Ovary (tissue), 9 donors: ENCODE results near the gene CEP112. TPM values are rescaled to one million over a fixed set of nuclear protein-coding genes. Genes with fewer than 3 reads are reported as not detected.

Experiments
- DNase-seq, 5 donors: peaks; one replicate each; pipeline ENCODE4 v3.0.0-alpha.2; 2019 to 2020
- H3K27ac ChIP-seq, 2 donors: fragments of 200-600 bp; one replicate each; pipeline versions ENCODE4 v1.5.1 to v1.8.0; 2019 to 2022
- H3K27me3 ChIP-seq: fragments of 200-600 bp; one replicate; pipeline ENCODE4 v1.8.0; 2022
- H3K36me3 ChIP-seq: fragments of 200-600 bp; sonication (generic); one replicate; pipeline ENCODE4 v1.5.1; 2019
- H3K4me1 ChIP-seq: one replicate; pipeline ENCODE4 v1.8.1; 2013; ENCODE audit warnings: mild to moderate bottlenecking, moderate library complexity; ENCODE audit not compliant: insufficient read depth
- H3K4me3 ChIP-seq: fragments of 200-600 bp; sonication (generic); one replicate; pipeline ENCODE4 v1.5.1; 2017
- H3K9me3 ChIP-seq, 2 donors: fragments of 200-600 bp in 1 of 2; sonication (generic) in 1 of 2; one replicate each; pipeline versions ENCODE4 v1.5.1 to v1.8.1; 2013 to 2019; ENCODE audit warnings: mild to moderate bottlenecking in 1 of 2, moderate library complexity in 1 of 2
- EP300 ChIP-seq: sonication (generic); formaldehyde crosslinking; IDR thresholded peaks from one replicate; pipeline ENCODE4 v1.6.1; 2017; ENCODE audit warnings: antibody characterized with exemption
- POLR2A ChIP-seq: fragments of 450-650 bp; IDR thresholded peaks from one replicate; pipeline ENCODE4 v1.6.1; 2017; ENCODE audit warnings: antibody characterized with exemption, mild to moderate bottlenecking, moderate library complexity
- WGBS, 3 donors: extraction: QIAGEN DNeasy Blood & Tissue Kit in 1 of 3; methylation state at CpG; one replicate each; pipeline versions ENCODE4 v1.1.5 to v1.1.7; 2013 to 2017; 5-methylcytosine and 5-hydroxymethylcytosine counted together
- intact Hi-C, 4 donors: fragments of 100-400 bp; cut with DNase I; formaldehyde crosslinking; loops; one replicate each; pipeline versions ENCODE4 v1.11.0 to v1.15.1; 2022 to 2023
- polyA plus RNA-seq, 2 donors: library from polyadenylated mRNA; stranded (reverse); fragments of 200-250 nt in 1 of 2; fragments of 350-450 nt in 1 of 2; fragmentation: Illumina TruSeq in 1 of 2; extraction: RNeasy Lipid Tissue Mini Kit (QIAGEN cat#74804) in 1 of 2; gene quantifications; one replicate each; pipeline ENCODE4 v1.2.3, GENCODE V29; 2013 to 2014
- total RNA-seq, 7 donors: library from RNA; depleted of rRNA in 2 of 7; stranded (reverse); fragments of >200 nt in 2 of 7; fragmentation: NEBNext Ultra II Directional in 3 of 7; extraction: Animal tissue kit (Norgen Biotek cat#: 25700) in 3 of 7; gene quantifications; one replicate each; pipeline versions ENCODE4 v1.1.0 to v1.2.4, GENCODE V29; 2016 to 2023
- TF ChIP-seq, protein P1 (sequence below), 3 donors: fragments of 450-650 bp in 2 of 3; fragments of 200-600 bp in 1 of 3; IDR thresholded peaks; one replicate each; pipeline versions ENCODE4 v1.5.1 to v1.8.0; 2016 to 2022; ENCODE audit warnings: antibody characterized with exemption in 3 of 3, mild to moderate bottlenecking in 1 of 3
- donor health status: DM: no; HTN: no; CAD: no; lungs with moderate emphysema.
- donor health status: DM: no; HTN: no; CAD: no.
- donor health status: Bipolar disorder and iron deficiency.
- donor health status: DM: yes; HTN: yes; CAD: no.
- donor health status: DM: no; HTN: no; CAD: no.
- donor health status: DM: yes; HTN: yes; CAD: no.

Gene CEP112
- total and polyA plus RNA-seq, 9 donors: 9.3 to 25.5 (median 16.9) TPM

- DNase-seq: no peak
- Histone ChIP-seq H3K4me3 (no peak overlapping the region), H3K27ac (peak overlapping the region in 1 of 2 donors; percentile 51), H3K27me3 (no peaks in the 10 kb centered on the region), H3K4me1 (peaks cover 2% of the 10 kb centered on the region), H3K9me3 (no peaks in the 10 kb centered on the region), H3K36me3 (no peaks in the 10 kb centered on the region)
- WGBS, 3 donors: 9 to 18% (median 12%) methylated on average over 9 of the region's 9 CpGs
- intact Hi-C loops: no loop called here
- TF ChIP-seq EP300: no peak
- TF ChIP-seq POLR2A: no peak
- TF ChIP-seq, protein P1, sequence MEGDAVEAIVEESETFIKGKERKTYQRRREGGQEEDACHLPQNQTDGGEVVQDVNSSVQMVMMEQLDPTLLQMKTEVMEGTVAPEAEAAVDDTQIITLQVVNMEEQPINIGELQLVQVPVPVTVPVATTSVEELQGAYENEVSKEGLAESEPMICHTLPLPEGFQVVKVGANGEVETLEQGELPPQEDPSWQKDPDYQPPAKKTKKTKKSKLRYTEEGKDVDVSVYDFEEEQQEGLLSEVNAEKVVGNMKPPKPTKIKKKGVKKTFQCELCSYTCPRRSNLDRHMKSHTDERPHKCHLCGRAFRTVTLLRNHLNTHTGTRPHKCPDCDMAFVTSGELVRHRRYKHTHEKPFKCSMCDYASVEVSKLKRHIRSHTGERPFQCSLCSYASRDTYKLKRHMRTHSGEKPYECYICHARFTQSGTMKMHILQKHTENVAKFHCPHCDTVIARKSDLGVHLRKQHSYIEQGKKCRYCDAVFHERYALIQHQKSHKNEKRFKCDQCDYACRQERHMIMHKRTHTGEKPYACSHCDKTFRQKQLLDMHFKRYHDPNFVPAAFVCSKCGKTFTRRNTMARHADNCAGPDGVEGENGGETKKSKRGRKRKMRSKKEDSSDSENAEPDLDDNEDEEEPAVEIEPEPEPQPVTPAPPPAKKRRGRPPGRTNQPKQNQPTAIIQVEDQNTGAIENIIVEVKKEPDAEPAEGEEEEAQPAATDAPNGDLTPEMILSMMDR (IDR thresholded peaks at IDR 0.05): no peak
These were observed 513.4 kb downstream of the CEP112 start for GRCh38 chr17:65678546-65678945.

DNA sequence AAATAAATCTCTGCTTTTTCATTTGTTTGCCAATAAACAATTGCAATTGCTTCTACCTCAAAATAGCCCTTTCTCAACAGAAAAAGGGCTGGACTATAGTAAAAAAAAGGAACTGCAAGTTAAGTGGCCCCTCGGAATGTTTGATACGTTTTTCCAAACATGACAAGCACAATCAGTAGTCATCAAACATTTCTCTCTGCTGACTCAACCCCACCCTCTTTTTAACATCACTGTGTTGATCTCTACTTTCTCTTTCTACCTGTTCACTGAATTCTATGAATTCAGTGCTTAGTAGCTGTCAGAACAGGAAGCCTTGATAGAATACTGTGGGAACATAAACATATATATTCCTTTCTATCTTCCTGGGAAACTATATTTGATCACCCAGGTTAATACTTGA lies 514.0 kb downstream of the CEP112 start:
- no peak for DNase-seq
- no peaks in the 10 kb centered on the region for H3K9me3 ChIP-seq
- whole genome bisulfite sequencing, 3 donors: 75 to 84% (median 76%) methylated on average over 2 of the region's 2 CpGs
- H3K27ac ChIP-seq: peak overlapping the region in 1 of 2 donors; percentile 51
- H3K4me1 ChIP-seq: peaks cover 2% of the 10 kb centered on the region
- H3K36me3 ChIP-seq: no peaks in the 10 kb centered on the region
- intact Hi-C loops: no loop called here
- no peak overlapping the region for H3K4me3 ChIP-seq
- TF ChIP-seq EP300 (no peak), POLR2A (no peak)
- TF ChIP-seq, protein P1 (IDR thresholded peaks at IDR 0.05): no peak
- no peaks in the 10 kb centered on the region for H3K27me3 ChIP-seq

- no peak for DNase-seq
- no peak overlapping the region for H3K4me3 ChIP-seq
- peaks cover 2% of the 10 kb centered on the region for H3K4me1 ChIP-seq
- no peak overlapping the region for H3K27ac ChIP-seq
- H3K9me3 ChIP-seq: no peaks in the 10 kb centered on the region
- no peaks in the 10 kb centered on the region for H3K36me3 ChIP-seq
- 90 to 95% (median 91%) methylated on average over 1 of the region's 1 CpG for WGBS, 3 donors
- intact Hi-C loops: no loop called here
- TF ChIP-seq EP300 (no peak), POLR2A (no peak)
- TF ChIP-seq, protein P1 (IDR thresholded peaks at IDR 0.05): no peak
- H3K27me3 ChIP-seq: no peaks in the 10 kb centered on the region
These were observed 517.5 kb downstream of the CEP112 start for GRCh38 chr17:65674246-65675045.

- H3K27ac ChIP-seq: no peak overlapping the region
- no peaks in the 10 kb centered on the region for H3K9me3 ChIP-seq
- no peak for DNase-seq
- H3K4me1 ChIP-seq: no peaks in the 10 kb centered on the region
- no peaks in the 10 kb centered on the region for H3K27me3 ChIP-seq
- intact Hi-C loops: no loop called here
- no peaks in the 10 kb centered on the region for H3K36me3 ChIP-seq
- WGBS, 3 donors: 79 to 87% (median 83%) methylated on average over 7 of the region's 7 CpGs
- TF ChIP-seq POLR2A (no peak), EP300 (no peak)
- TF ChIP-seq, protein P1 (IDR thresholded peaks at IDR 0.05): no peak
- H3K4me3 ChIP-seq: no peak overlapping the region
These were observed 521.1 kb downstream of the CEP112 start for GRCh38 chr17:65670667-65671371.
